Ascending aorta (tissue), 2 donors: ENCODE results near the gene SIX5. TPM values are rescaled to one million over a fixed set of nuclear protein-coding genes. Genes with fewer than 3 reads are reported as not detected.

Experiments used
- DNase-seq, 2 donors: peaks; one replicate each; pipeline ENCODE4 v3.0.0-alpha.2; 2019; ENCODE audit warnings: low spot score in 2 of 2
- H3K27ac ChIP-seq, 2 donors: fragments of 200-600 bp; sonication (generic); one replicate each; pipeline ENCODE4 v1.5.1; 2016 to 2017; ENCODE audit warnings: mild to moderate bottlenecking in 1 of 2
- H3K27me3 ChIP-seq: fragments of 200-600 bp; sonication (generic); one replicate; pipeline ENCODE4 v1.5.1; 2017
- H3K36me3 ChIP-seq, 2 donors: fragments of 200-600 bp; sonication (generic); one replicate each; pipeline ENCODE4 v1.5.1; 2016
- H3K4me1 ChIP-seq, 2 donors: fragments of 200-600 bp; sonication (generic); one replicate each; pipeline ENCODE4 v1.5.1; 2016 to 2017; ENCODE audit warnings: mild to moderate bottlenecking in 1 of 2
- H3K4me3 ChIP-seq, 2 donors: fragments of 200-600 bp; sonication (generic); one replicate each; pipeline ENCODE4 v1.5.1; 2016 to 2017; ENCODE audit warnings: mild to moderate bottlenecking in 1 of 2
- H3K9me3 ChIP-seq, 2 donors: fragments of 200-600 bp; sonication (generic); one replicate each; pipeline ENCODE4 v1.5.1; 2016
- CTCF ChIP-seq, 3 experiments: fragments of 200-600 bp in 2 of 3; fragments of 450-650 bp in 1 of 3; sonication (generic) in 2 of 3; IDR thresholded peaks; one replicate each; pipeline ENCODE4 v1.5.1; 2016 to 2019; ENCODE audit warnings: antibody characterized with exemption in 3 of 3, mild to moderate bottlenecking in 1 of 3, moderate library complexity in 1 of 3
- intact Hi-C: fragments of 100-400 bp; cut with DNase I; formaldehyde crosslinking; loops from one replicate; pipeline ENCODE4 v1.15.1; 2023
- total RNA-seq: library from RNA; depleted of rRNA; stranded (reverse); fragments of >200 nt; gene quantifications from one replicate; pipeline ENCODE4 v1.1.0, GENCODE V29; 2016

SIX5 gene
- total RNA-seq, result 39.2 TPM

GRCh38 chr19:45768984-45769782, at the start of gene SIX5:
Gene SIX5, minus strand, starts transcription at chr19:45769252. Its CDS starts 408 bp downstream, at chr19:45768844.
- intact Hi-C loops, result loop anchor here (1.0 to 5.0 kb wide), 4 partner anchors 52 to 187 kb away; partner anchors contain the start of genes IRF2BP1, OPA3 and QPCTL
- Histone ChIP-seq H3K36me3 (peaks cover 11 to 14% of the 10 kb centered on the region in 2 donors), H3K27ac (peak within 1 kb of the TSS; percentile 96), H3K9me3 (no peaks in the 10 kb centered on the region), H3K4me3 (peak within 1 kb of the TSS; percentile 84 to 88), H3K27me3 (no peaks in the 10 kb centered on the region), H3K4me1 (peaks cover 22 to 39% of the 10 kb centered on the region in 2 donors)
- no peak for TF ChIP-seq CTCF (IDR thresholded peaks at IDR 0.05)
- DNase-seq, result peak; percentile 79 to 99

DNA sequence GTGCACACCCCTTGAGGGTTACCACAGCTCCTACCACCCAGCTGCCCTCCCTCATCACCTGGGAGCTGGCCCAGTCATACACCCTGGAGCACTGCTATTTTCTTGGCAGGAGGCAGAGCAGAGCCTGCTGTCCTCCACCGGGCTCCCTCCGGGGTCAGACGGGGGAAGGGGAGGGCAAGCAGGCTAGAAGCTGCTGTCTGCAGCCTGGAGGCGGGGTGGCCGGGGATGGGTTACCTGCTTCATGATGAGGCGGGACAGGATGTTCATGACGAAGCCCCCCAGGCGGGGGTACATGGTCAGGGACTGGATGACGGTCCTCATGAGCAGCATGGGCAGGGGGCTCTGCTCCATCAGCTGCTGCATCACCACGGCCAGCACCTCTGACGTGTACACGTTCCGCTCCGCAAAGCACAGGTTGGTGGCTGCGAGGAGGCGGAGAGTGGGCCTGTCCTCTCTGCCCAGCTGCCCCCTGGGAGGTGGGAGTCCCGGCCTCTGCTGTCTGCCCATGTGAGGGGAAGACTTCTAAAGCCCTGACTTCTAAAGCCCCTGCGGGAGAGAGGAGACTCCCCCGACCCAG, 48.8 kb upstream of the SIX5 start:
- Histone ChIP-seq H3K9me3 (no peaks in the 10 kb centered on the region), H3K4me3 (no peak overlapping the region), H3K27me3 (no peaks in the 10 kb centered on the region), H3K27ac (no peak overlapping the region), H3K4me1 (peaks cover 0 to 4% of the 10 kb centered on the region in 2 donors), H3K36me3 (peaks cover 26 to 27% of the 10 kb centered on the region in 2 donors)
- no peak for DNase-seq
- intact Hi-C loops, result loop anchor here (2.0 to 5.0 kb wide), 2 partner anchors 45 to 199 kb away; partner anchors contain the start of gene SYMPK
- TF ChIP-seq CTCF (IDR thresholded peaks at IDR 0.05), result no peak

DNA sequence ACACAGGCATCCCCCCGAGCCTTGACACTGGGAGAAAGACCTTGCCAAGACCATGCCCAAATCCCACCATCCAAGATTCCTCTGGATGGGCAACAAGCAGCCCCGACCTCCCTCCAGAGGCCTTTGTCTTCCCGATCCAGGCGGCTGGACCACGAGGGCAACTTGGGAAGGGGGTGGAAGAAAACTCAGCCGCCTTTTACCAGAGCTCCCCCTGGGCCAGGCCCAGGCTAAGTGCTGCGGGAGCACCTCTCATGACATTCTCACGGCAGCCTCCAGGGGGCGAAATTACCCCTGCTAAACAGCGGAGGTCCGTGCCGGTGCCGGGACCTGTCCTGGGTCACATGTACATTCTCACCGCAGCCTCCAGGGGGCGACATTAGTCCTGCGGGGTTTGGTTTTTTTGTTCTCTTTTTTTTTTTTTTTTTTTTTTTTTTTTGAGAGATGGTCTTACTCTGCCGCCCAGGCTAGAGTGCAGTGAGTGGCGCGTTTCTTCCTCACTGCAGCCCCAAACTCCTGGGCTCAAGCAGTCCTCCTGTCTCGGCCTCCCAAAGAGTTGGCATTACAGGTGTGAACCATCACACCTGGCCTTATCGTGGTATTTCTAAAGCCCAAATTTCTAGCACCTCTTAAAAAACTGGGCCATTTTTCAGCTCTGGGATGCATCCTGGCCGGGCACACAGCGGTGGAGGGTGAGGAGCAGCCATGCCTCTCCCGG, 48.1 kb upstream of the SIX5 start:
- Histone ChIP-seq H3K9me3 (no peaks in the 10 kb centered on the region), H3K27ac (no peak overlapping the region), H3K4me3 (no peak overlapping the region), H3K27me3 (no peaks in the 10 kb centered on the region), H3K36me3 (peaks cover 20 to 21% of the 10 kb centered on the region in 2 donors), H3K4me1 (peaks cover 0 to 4% of the 10 kb centered on the region in 2 donors)
- intact Hi-C loops, result loop anchor here (2.0 to 5.0 kb wide), 2 partner anchors 46 to 200 kb away; partner anchors contain the start of gene SYMPK
- TF ChIP-seq CTCF (IDR thresholded peaks at IDR 0.05), result peak; percentile 94 to 99 (median 95)
- peak; percentile 59 to 96 for DNase-seq

DNA sequence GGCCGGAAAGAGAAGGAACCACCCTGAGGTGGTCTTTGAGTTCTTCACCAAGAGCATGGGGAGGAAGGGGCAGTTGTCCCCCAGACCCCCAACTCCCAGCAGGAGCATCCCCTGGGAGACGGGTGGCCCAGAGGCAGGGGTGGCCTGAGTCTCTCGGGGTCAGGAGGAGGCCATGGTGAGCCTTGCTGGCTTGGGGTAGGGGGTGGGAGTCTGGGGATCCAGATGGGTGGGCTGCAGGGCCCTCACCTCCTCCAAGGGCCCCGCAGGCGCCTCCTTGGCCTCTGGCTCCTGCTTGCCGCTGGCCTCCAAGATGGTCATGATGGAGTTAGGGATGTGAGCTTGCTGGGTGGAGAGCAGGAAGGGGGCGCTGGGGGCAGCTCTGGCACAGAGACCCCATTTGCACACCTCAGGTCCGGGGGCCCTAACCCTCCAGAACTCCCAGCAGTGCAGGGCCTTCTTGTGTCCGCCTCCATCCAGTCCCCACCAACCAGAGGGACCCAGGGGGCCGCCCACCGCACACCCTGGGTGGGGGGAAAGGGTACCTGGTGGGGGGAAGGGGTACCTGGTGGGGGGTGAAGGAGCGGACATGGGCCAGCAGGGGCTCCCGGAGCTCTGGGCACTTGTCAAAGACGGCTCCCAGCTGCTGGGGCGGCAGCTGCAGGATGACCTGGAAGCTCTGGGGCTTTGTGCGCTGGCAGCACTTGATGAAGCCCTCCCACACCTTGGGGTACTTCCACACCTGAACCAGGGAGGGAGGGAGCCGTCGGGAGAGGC, 47.4 kb upstream of the SIX5 start:
- peak overlapping the region in 1 of 2 donors; percentile 67 for H3K27ac ChIP-seq
- intact Hi-C loops, result loop anchor here (2.0 to 5.0 kb wide), 2 partner anchors 46 to 201 kb away; partner anchors contain the start of gene SYMPK
- H3K36me3 ChIP-seq, result peaks cover 15 to 18% of the 10 kb centered on the region in 2 donors
- H3K4me3 ChIP-seq, result peak overlapping the region in 1 of 2 donors; percentile 63
- H3K9me3 ChIP-seq, result no peaks in the 10 kb centered on the region
- no peak for DNase-seq
- TF ChIP-seq CTCF (IDR thresholded peaks at IDR 0.05), result no peak
- H3K27me3 ChIP-seq, result no peaks in the 10 kb centered on the region
- peaks cover 0 to 4% of the 10 kb centered on the region in 2 donors for H3K4me1 ChIP-seq
